Transverse colon (tissue), 3 donors: ENCODE data around the gene USP1.

Source experiments
- POLR2A ChIP-seq: fragments of 450-650 bp; IDR thresholded peaks from one replicate; pipeline ENCODE4 v1.6.1; 2016; ENCODE audit warnings: antibody characterized with exemption, mild to moderate bottlenecking, moderate library complexity
- POLR2AphosphoS5 ChIP-seq, 3 donors: sonication (generic); formaldehyde crosslinking; IDR thresholded peaks; one replicate each; pipeline ENCODE4 v1.6.1; 2016; ENCODE audit warnings: antibody characterized with exemption in 3 of 3

DNA sequence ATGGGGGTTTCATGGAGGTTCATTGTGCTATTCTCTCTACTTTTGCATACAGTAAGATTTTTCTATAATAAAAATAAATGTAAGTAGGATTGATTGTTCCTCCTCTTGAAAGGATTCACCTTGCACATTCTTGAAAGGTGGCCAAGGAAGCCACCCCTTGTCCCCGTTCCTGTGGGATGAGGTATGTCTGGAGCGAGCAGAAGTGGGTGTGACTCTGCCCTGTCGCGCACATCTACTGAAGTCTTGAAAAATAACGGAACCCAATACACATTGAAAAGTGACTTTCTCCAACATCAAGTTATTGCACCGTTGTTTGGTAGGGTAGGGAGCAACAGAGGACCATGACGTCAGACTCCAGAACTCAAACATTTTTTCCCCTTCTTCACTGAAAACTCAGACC lies 46.8 kb upstream of the USP1 start:
- TF ChIP-seq POLR2A (no peak), POLR2AphosphoS5 (IDR thresholded peaks at IDR 0.05) (no peak)
